ENCODE measurements around the gene MIER2.

DNA sequence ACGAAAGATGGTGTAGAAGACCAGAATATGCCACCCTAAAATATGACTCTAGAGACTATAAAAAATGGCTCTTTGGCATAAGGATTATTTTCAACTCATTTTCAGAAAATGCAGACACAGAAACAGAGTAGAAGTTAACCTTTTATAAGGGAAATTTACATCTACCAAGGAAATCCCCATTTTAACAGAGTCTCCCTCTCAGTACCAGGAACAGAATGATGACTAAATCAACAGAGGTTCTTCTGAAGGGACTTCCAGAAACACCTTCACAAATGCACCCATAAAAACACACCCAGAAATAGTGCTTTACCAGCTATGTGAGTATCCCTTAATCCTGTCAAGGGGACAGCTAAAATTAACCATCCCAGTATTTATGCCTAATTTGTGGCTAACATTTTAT, 82.5 kb downstream of the MIER2 start:
- no peak for TF ChIP-seq ZNF274 (IDR thresholded peaks at IDR 0.05; ENCODE audit: insufficient read depth, insufficient read length)
- TF ChIP-seq EGR1 (IDR thresholded peaks at IDR 0.05; ENCODE audit: borderline replicate concordance in 1 of 2, low read depth in 2 of 2, low read length in 2 of 2) = no peak
- TF ChIP-seq MYC (IDR thresholded peaks at IDR 0.05; ENCODE audit: insufficient read depth, insufficient read length, insufficient replicate concordance, low read length, severe bottlenecking) = no peak
- TF ChIP-seq CHD4 (IDR thresholded peaks at IDR 0.05) = no peak
- TF ChIP-seq BACH1 (IDR thresholded peaks at IDR 0.05; ENCODE audit: borderline replicate concordance) = no peak
- TF ChIP-seq, protein P1, sequence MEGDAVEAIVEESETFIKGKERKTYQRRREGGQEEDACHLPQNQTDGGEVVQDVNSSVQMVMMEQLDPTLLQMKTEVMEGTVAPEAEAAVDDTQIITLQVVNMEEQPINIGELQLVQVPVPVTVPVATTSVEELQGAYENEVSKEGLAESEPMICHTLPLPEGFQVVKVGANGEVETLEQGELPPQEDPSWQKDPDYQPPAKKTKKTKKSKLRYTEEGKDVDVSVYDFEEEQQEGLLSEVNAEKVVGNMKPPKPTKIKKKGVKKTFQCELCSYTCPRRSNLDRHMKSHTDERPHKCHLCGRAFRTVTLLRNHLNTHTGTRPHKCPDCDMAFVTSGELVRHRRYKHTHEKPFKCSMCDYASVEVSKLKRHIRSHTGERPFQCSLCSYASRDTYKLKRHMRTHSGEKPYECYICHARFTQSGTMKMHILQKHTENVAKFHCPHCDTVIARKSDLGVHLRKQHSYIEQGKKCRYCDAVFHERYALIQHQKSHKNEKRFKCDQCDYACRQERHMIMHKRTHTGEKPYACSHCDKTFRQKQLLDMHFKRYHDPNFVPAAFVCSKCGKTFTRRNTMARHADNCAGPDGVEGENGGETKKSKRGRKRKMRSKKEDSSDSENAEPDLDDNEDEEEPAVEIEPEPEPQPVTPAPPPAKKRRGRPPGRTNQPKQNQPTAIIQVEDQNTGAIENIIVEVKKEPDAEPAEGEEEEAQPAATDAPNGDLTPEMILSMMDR (IDR thresholded peaks at IDR 0.05 in 2 of 3, conservative IDR thresholded peaks at IDR 0.05 in 1 of 3; ENCODE audit: control insufficient read depth in 2 of 3, extremely low read depth in 1 of 3, insufficient read depth in 1 of 3, low read depth in 3 of 3, low read length in 3 of 3) = no peak
- TF ChIP-seq POLR2A (IDR thresholded peaks at IDR 0.05; ENCODE audit: low read depth, low read length) = no peak
- no peak for TF ChIP-seq GATAD2B (conservative IDR thresholded peaks at IDR 0.05; ENCODE audit: low read depth)
- TF ChIP-seq, protein P2, sequence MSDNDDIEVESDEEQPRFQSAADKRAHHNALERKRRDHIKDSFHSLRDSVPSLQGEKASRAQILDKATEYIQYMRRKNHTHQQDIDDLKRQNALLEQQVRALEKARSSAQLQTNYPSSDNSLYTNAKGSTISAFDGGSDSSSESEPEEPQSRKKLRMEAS (IDR thresholded peaks at IDR 0.05; ENCODE audit: low read depth, low read length) = no peak
- TF ChIP-seq TCF7 (IDR thresholded peaks at IDR 0.05; ENCODE audit: borderline replicate concordance) = no peak

Measured in GM12878 (cell line).